22Rv1 (cell line): ENCODE data around the gene TEKT1.

Experiments
- H3K27ac ChIP-seq: fragments of 450-650 bp; 2 replicates; pipeline ENCODE4 v1.5.1; 2017
- ZFX ChIP-seq: fragments of 450-650 bp; IDR thresholded peaks from 2 replicates; pipeline ENCODE4 v1.6.1; 2017; ENCODE audit warnings: antibody characterized with exemption, borderline replicate concordance
- TF ChIP-seq, protein P1 (sequence below): fragments of 450-650 bp; IDR thresholded peaks from 2 replicates; pipeline ENCODE4 v1.5.1; 2017; ENCODE audit warnings: mild to moderate bottlenecking

TEKT1 gene

GRCh38 chr17:6793748-6794493, 37.6 kb downstream of the TEKT1 start:
- no peak overlapping the region for H3K27ac ChIP-seq

GRCh38 chr17:6789146-6789545, 42.4 kb downstream of the TEKT1 start:
- H3K27ac ChIP-seq: no peak overlapping the region
- TF ChIP-seq, protein P1, sequence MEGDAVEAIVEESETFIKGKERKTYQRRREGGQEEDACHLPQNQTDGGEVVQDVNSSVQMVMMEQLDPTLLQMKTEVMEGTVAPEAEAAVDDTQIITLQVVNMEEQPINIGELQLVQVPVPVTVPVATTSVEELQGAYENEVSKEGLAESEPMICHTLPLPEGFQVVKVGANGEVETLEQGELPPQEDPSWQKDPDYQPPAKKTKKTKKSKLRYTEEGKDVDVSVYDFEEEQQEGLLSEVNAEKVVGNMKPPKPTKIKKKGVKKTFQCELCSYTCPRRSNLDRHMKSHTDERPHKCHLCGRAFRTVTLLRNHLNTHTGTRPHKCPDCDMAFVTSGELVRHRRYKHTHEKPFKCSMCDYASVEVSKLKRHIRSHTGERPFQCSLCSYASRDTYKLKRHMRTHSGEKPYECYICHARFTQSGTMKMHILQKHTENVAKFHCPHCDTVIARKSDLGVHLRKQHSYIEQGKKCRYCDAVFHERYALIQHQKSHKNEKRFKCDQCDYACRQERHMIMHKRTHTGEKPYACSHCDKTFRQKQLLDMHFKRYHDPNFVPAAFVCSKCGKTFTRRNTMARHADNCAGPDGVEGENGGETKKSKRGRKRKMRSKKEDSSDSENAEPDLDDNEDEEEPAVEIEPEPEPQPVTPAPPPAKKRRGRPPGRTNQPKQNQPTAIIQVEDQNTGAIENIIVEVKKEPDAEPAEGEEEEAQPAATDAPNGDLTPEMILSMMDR: no peak
- TF ChIP-seq ZFX: no peak

More at GRCh38 chr17:6793748-6794493, 37.6 kb downstream of the TEKT1 start:
- TF ChIP-seq ZFX: no peak
- TF ChIP-seq, protein P1: no peak

DNA sequence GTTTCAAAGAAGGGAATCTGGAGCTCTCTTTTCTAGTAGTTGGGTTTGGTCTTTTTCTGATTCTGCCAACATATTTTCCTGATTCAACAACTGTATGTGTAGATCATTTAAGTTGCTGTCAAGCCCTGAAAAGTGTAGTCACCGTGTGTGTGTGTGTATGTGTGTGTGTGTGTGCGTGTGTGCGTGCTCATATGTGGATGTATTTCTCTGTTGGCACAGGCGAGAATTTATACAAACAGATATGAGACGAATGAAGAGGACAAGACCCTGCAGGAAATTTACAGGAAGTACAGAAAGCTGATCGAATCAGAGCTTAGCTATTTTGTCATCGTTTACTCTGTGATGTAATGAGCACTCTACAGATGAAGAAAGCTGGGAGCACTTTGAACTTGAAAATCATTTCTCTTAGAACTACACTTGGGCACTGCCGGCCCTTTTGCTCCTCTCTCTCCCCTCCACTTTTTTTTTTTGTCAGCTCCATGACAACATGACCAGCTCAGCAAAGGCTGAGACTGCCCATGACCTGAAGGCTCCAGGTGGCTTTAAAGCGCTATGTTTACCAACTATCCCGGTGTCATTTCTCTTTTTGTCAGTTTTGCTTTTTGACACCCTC, 44.3 kb downstream of the TEKT1 start:
- no peak for TF ChIP-seq ZFX
- TF ChIP-seq, protein P1: no peak

DNA sequence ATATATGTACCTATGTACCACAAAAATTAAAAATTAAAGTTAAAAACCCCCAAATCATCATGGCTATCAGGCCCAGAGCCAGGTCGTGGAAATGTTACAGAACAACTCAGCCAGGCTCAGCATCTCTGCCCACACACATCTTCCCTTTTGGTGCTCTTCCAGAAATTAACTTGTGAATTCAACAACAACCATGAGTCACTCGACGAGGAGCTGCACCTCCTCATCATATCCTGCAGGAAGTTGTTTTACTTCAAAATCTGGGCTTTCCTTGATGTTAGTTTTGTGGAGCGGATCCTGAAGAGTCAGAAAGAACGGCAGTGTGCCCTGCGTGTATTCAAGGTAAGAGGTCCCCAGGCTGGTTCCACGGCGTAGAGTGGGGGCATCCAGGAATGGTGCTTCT, 44.9 kb downstream of the TEKT1 start:
- no peak overlapping the region for H3K27ac ChIP-seq
- no peak for TF ChIP-seq ZFX
- TF ChIP-seq, protein P1: no peak

More for the DNA sequence above, 44.3 kb downstream of the TEKT1 start:
- H3K27ac ChIP-seq: no peak overlapping the region

DNA sequence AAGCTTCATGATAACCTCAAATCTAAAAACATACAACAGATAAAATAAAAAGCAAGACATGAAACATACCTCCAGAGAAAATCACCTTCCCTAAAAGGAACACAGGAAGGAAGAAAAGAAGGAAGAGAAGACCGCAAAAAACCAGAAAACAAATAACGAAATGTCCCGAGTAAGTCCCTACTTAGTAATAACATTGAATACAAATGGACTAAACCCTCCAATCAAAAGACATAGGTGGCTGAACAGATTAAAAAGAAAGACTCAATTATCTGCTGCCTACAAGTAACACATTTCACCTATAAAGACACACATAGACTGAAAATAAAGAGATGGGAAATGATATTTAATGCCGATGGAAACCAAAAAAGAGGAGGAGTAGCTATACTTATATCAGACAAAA, 49.3 kb downstream of the TEKT1 start:
- H3K27ac ChIP-seq: no peak overlapping the region
- TF ChIP-seq, protein P1: no peak
- TF ChIP-seq ZFX: no peak

DNA sequence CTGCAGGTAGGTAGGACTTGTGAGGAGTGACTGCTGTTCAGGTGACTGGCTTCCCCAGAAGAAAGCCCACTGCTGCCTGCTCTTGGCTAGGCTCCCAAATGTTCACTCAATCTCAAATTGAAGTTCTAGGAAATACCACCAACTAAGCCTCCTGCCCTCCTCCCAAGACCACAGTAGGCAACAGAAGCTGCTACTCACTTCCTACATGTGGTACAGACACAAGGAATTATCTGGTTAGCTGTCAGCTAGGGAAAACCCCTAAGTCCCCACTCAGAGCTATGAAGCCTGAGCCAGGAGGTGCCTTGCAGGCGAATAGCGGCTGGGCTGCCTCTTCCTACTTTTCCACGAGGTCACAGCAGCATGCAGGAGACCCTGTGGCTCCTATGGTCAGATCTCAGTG, 50.6 kb downstream of the TEKT1 start:
- TF ChIP-seq, protein P1: no peak
- TF ChIP-seq ZFX: no peak
- no peak overlapping the region for H3K27ac ChIP-seq

DNA sequence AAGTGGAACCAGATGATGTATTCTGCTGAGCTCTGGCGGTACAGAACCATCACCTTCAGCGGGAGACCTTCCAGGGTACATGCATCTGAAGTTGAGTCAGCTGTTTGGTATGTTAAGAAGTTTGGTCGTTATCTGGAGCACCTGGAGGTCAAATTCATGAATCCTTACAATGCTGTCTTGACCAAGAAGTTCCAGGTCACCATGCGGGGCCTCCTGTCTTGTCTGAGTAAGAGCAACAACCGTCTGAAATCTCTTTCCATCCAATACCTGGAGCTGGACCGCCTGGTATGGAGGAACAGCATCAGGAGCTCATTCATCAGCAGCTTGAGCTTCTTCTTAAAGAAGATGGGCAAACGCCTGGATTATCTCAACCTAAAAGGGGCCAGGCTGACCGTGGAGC, 51.5 kb downstream of the TEKT1 start:
- TF ChIP-seq, protein P1: no peak
- TF ChIP-seq ZFX: no peak
- H3K27ac ChIP-seq: no peak overlapping the region
